ENCODE results near the gene SCN3A. TPM values are rescaled to one million over a fixed set of nuclear protein-coding genes. Genes with fewer than 3 reads are reported as not detected.

Gene SCN3A
- total and polyA plus RNA-seq, 2 donors (not counting 1 experiment from before 2014, with no cell fraction given), result 5.4 to 6.1 TPM

GRCh38 chr2:165081276-165081675 lies 122.6 kb downstream of the SCN3A start:
- Histone ChIP-seq H3K9me3 (ENCODE audit: control extremely low read depth in 1 of 3, control insufficient read depth in 2 of 3, insufficient read depth in 1 of 3, low read length in 2 of 3) (peaks cover 0 to 10% (median 3%) of the 10 kb centered on the region in 3 donors), H3K4me3 (ENCODE audit: control extremely low read depth in 1 of 5, extremely low read depth in 1 of 5, insufficient read depth in 1 of 5, low read depth in 2 of 5, low read length in 4 of 5) (no peak overlapping the region), H3K4me1 (ENCODE audit: control insufficient read depth in 2 of 2, insufficient read depth in 2 of 2, low read length in 2 of 2) (no peaks in the 10 kb centered on the region), H3K9ac (ENCODE audit: low read length) (no peak overlapping the region), H2AFZ (ENCODE audit: insufficient read depth, low read depth, low read length, poor library complexity, severe bottlenecking) (no peak overlapping the region), H3K27ac (ENCODE audit: low read length in 2 of 2) (no peak overlapping the region), H3K27me3 (replicated peaks in 1 of 4; ENCODE audit: control extremely low read depth in 1 of 4, control insufficient read depth in 3 of 4, insufficient read depth in 4 of 4, low read length in 3 of 4) (no peaks in the 10 kb centered on the region), H3K36me3 (replicated peaks in 1 of 2; ENCODE audit: control extremely low read depth in 1 of 2, control insufficient read depth in 1 of 2, extremely low read depth in 1 of 2, insufficient read depth in 2 of 2, low read length in 1 of 2) (no peaks in the 10 kb centered on the region), H4K20me1 (ENCODE audit: control insufficient read depth, insufficient read depth, low read length, poor library complexity, severe bottlenecking) (no peaks in the 10 kb centered on the region), H3K79me2 (ENCODE audit: control insufficient read depth, insufficient read depth, low read length) (no peaks in the 10 kb centered on the region), H3K4me2 (replicated peaks; ENCODE audit: low read depth, low read length, poor library complexity, severe bottlenecking) (no peak overlapping the region)
- TF ChIP-seq CTCF (IDR thresholded peaks at IDR 0.05) (no peak), EZH2 (IDR thresholded peaks at IDR 0.05; ENCODE audit: borderline replicate concordance, insufficient read depth, low read depth, low read length, poor library complexity, severe bottlenecking) (no peak)
- DNase-seq (no peak), ATAC-seq (ENCODE audit: low read depth) (no peak)
- Mint-ChIP-seq H3K27me3 (no peaks in the 10 kb centered on the region), H3K4me3 (no peak overlapping the region), H3K27ac (no peak overlapping the region), H3K9me3 (ENCODE audit: insufficient read depth) (peaks cover 5% of the 10 kb centered on the region), H3K4me1 (no peaks in the 10 kb centered on the region)
- intact Hi-C loops (cut with micrococcal nuclease), result no loop called here
- CTCF ChIA-PET, result no interaction called here
- POLR2A ChIA-PET, result no interaction called here

GRCh38 chr2:165079432-165079831 lies 124.4 kb downstream of the SCN3A start:
- Histone ChIP-seq H3K9ac (ENCODE audit: low read length) (no peak overlapping the region), H3K79me2 (ENCODE audit: control insufficient read depth, insufficient read depth, low read length) (no peaks in the 10 kb centered on the region), H3K4me1 (ENCODE audit: control insufficient read depth in 2 of 2, insufficient read depth in 2 of 2, low read length in 2 of 2) (no peaks in the 10 kb centered on the region), H3K4me2 (replicated peaks; ENCODE audit: low read depth, low read length, poor library complexity, severe bottlenecking) (no peak overlapping the region), H3K4me3 (ENCODE audit: control extremely low read depth in 1 of 5, extremely low read depth in 1 of 5, insufficient read depth in 1 of 5, low read depth in 2 of 5, low read length in 4 of 5) (no peak overlapping the region), H3K9me3 (ENCODE audit: control extremely low read depth in 1 of 3, control insufficient read depth in 2 of 3, insufficient read depth in 1 of 3, low read length in 2 of 3) (peaks cover 0 to 19% (median 15%) of the 10 kb centered on the region in 3 donors), H4K20me1 (ENCODE audit: control insufficient read depth, insufficient read depth, low read length, poor library complexity, severe bottlenecking) (no peaks in the 10 kb centered on the region), H3K36me3 (replicated peaks in 1 of 2; ENCODE audit: control extremely low read depth in 1 of 2, control insufficient read depth in 1 of 2, extremely low read depth in 1 of 2, insufficient read depth in 2 of 2, low read length in 1 of 2) (no peaks in the 10 kb centered on the region), H3K27me3 (replicated peaks in 1 of 4; ENCODE audit: control extremely low read depth in 1 of 4, control insufficient read depth in 3 of 4, insufficient read depth in 4 of 4, low read length in 3 of 4) (no peaks in the 10 kb centered on the region), H3K27ac (ENCODE audit: low read length in 2 of 2) (no peak overlapping the region), H2AFZ (ENCODE audit: insufficient read depth, low read depth, low read length, poor library complexity, severe bottlenecking) (no peak overlapping the region)
- ChIA-PET POLR2A (no interaction called here), CTCF (no interaction called here)
- H3K27ac Mint-ChIP-seq, result no peak overlapping the region
- no peak for DNase-seq
- H3K9me3 Mint-ChIP-seq (ENCODE audit: insufficient read depth), result peaks cover 5% of the 10 kb centered on the region
- ATAC-seq (ENCODE audit: low read depth), result no peak
- WGBS (ENCODE audit: insufficient coverage), result 80% methylated on average over 1 of the region's 4 CpGs
- no peak overlapping the region for H3K4me3 Mint-ChIP-seq
- intact Hi-C loops (cut with micrococcal nuclease), result no loop called here
- H3K4me1 Mint-ChIP-seq, result no peaks in the 10 kb centered on the region
- TF ChIP-seq CTCF (IDR thresholded peaks at IDR 0.05) (no peak), EZH2 (IDR thresholded peaks at IDR 0.05; ENCODE audit: borderline replicate concordance, insufficient read depth, low read depth, low read length, poor library complexity, severe bottlenecking) (no peak)
- H3K27me3 Mint-ChIP-seq, result no peaks in the 10 kb centered on the region
